Hepatocyte (in vitro differentiated cells): ENCODE results near the gene GMNC.

Experiments used
- EZH2phosphoT487 ChIP-seq: fragments of 200-600 bp; sonication (generic); IDR thresholded peaks from one replicate; pipeline ENCODE4 v1.6.1; 2018; ENCODE audit warnings: antibody characterized with exemption, mild to moderate bottlenecking, low read depth, moderate library complexity; ENCODE audit not compliant: unreplicated experiment, severe bottlenecking
- TF ChIP-seq, protein P1 (sequence below): fragments of 200-600 bp; sonication (generic); IDR thresholded peaks from 2 replicates; pipeline ENCODE4 v1.5.1; 2016; ENCODE audit warnings: antibody characterized with exemption, mild to moderate bottlenecking; ENCODE audit not compliant: poor library complexity

- TF ChIP-seq EZH2phosphoT487, result no peak
- TF ChIP-seq, protein P1, sequence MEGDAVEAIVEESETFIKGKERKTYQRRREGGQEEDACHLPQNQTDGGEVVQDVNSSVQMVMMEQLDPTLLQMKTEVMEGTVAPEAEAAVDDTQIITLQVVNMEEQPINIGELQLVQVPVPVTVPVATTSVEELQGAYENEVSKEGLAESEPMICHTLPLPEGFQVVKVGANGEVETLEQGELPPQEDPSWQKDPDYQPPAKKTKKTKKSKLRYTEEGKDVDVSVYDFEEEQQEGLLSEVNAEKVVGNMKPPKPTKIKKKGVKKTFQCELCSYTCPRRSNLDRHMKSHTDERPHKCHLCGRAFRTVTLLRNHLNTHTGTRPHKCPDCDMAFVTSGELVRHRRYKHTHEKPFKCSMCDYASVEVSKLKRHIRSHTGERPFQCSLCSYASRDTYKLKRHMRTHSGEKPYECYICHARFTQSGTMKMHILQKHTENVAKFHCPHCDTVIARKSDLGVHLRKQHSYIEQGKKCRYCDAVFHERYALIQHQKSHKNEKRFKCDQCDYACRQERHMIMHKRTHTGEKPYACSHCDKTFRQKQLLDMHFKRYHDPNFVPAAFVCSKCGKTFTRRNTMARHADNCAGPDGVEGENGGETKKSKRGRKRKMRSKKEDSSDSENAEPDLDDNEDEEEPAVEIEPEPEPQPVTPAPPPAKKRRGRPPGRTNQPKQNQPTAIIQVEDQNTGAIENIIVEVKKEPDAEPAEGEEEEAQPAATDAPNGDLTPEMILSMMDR, result no peak
These were observed 40.7 kb upstream of the GMNC start for GRCh38 chr3:190903156-190903555.
